HepG2 (cell line): ENCODE measurements around the gene RAB23. TPM values are rescaled to one million over a fixed set of nuclear protein-coding genes. Genes with fewer than 3 reads are reported as not detected.

ENCODE experiments used
- BCLAF1 ChIP-seq: fragments of 450-650 bp; IDR thresholded peaks from 2 replicates; pipeline ENCODE4 v1.6.1; 2017; ENCODE audit warnings: mild to moderate bottlenecking
- CSRNP2 ChIP-seq: sonication (generic); formaldehyde crosslinking; conservative IDR thresholded peaks from 2 replicates; pipeline ENCODE4 v1.8.0; 2022; ENCODE audit warnings: low read depth, missing genetic modification reagents
- FOSL1 ChIP-seq: sonication (generic); formaldehyde crosslinking; IDR thresholded peaks from 2 replicates; pipeline ENCODE4 v1.9.0; 2021; ENCODE audit warnings: missing genetic modification reagents, borderline replicate concordance
- HIC2 ChIP-seq: sonication (generic); formaldehyde crosslinking; IDR thresholded peaks from 2 replicates; pipeline ENCODE4 v1.9.0; 2022; ENCODE audit warnings: low read depth, missing genetic modification reagents
- MED8 ChIP-seq: sonication (generic); formaldehyde crosslinking; IDR thresholded peaks from 2 replicates; pipeline ENCODE4 v1.8.1; 2023; ENCODE audit warnings: mild to moderate bottlenecking, missing genetic modification reagents; ENCODE audit not compliant: insufficient replicate concordance
- NAIF1 ChIP-seq: sonication (generic); formaldehyde crosslinking; IDR thresholded peaks from 2 replicates; pipeline ENCODE4 v1.5.0; 2020; ENCODE audit warnings: mild to moderate bottlenecking, missing genetic modification reagents, borderline replicate concordance
- NRL ChIP-seq: sonication (generic); formaldehyde crosslinking; IDR thresholded peaks from 2 replicates; pipeline ENCODE4 v1.5.0; 2020; ENCODE audit warnings: missing genetic modification reagents, mild to moderate bottlenecking, moderate library complexity, borderline replicate concordance
- PCBP1 ChIP-seq: fragments of 200-400 bp; formaldehyde crosslinking; IDR thresholded peaks from 2 replicates; pipeline ENCODE4 v1.6.1; 2017; ENCODE audit warnings: mild to moderate bottlenecking, low read depth, low read length, borderline replicate concordance
- POGZ ChIP-seq: sonication (generic); formaldehyde crosslinking; IDR thresholded peaks from 2 replicates; pipeline ENCODE4 v1.4.0; 2020; ENCODE audit warnings: mild to moderate bottlenecking, missing genetic modification reagents
- SP1 ChIP-seq, 2 experiments: fragments of 450-650 bp in 1 of 2; sonication (generic) in 1 of 2; formaldehyde crosslinking in 1 of 2; IDR thresholded peaks; 2 replicates each; pipeline versions ENCODE4 v1.4.0 to v1.6.1; 2016 to 2020; ENCODE audit warnings: missing genetic modification reagents in 1 of 2
- TBL1XR1 ChIP-seq: fragments of 150-350 bp; IDR thresholded peaks from 2 replicates; pipeline ENCODE4 v1.6.1; 2014; ENCODE audit warnings: borderline replicate concordance, low read length; ENCODE audit not compliant: partially characterized antibody
- ZBTB42 ChIP-seq: sonication (generic); formaldehyde crosslinking; IDR thresholded peaks from 2 replicates; pipeline ENCODE4 v1.5.0; 2020; ENCODE audit warnings: mild to moderate bottlenecking, missing genetic modification reagents
- ZBTB43 ChIP-seq: sonication (generic); formaldehyde crosslinking; conservative IDR thresholded peaks from 2 replicates; pipeline ENCODE4 v1.4.0; 2020; ENCODE audit warnings: missing genetic modification reagents
- ZNF282 ChIP-seq: fragments of 450-650 bp; IDR thresholded peaks from 2 replicates; pipeline ENCODE4 v1.6.1; 2018; ENCODE audit not compliant: partially characterized antibody
- ZNF431 ChIP-seq: sonication (generic); formaldehyde crosslinking; IDR thresholded peaks from 2 replicates; pipeline ENCODE4 v1.9.0; 2022; ENCODE audit warnings: missing genetic modification reagents, low read depth, mild to moderate bottlenecking, borderline replicate concordance
- ZNF597 ChIP-seq: sonication (generic); formaldehyde crosslinking; IDR thresholded peaks from 2 replicates; pipeline ENCODE4 v1.5.0; 2020; ENCODE audit warnings: missing genetic modification reagents
- ZNF761 ChIP-seq: sonication (generic); formaldehyde crosslinking; conservative IDR thresholded peaks from 2 replicates; pipeline ENCODE4 v1.4.0; 2020; ENCODE audit warnings: mild to moderate bottlenecking, missing genetic modification reagents
- ZNF766 ChIP-seq: sonication (generic); formaldehyde crosslinking; IDR thresholded peaks from 2 replicates; pipeline ENCODE4 v1.5.0; 2020; ENCODE audit warnings: missing genetic modification reagents, borderline replicate concordance
- polyA plus RNA-seq, 8 experiments: library from polyadenylated mRNA; depleted of rRNA in 3 of 8; stranded (reverse) in 7 of 8; unstranded in 1 of 8; fragments of >200 nt; fragmentation: Illumina TruSeq in 4 of 8; extraction: Trizol in 4 of 8; gene quantifications; 2 replicates each; pipeline versions ENCODE4 v1.2.1 to v1.2.3, GENCODE V29; 2011 to 2016; ENCODE audit warnings: low read depth in 4 of 8, missing spikeins in 1 of 8, mixed read lengths in 1 of 8; ENCODE audit not compliant: insufficient read depth in 1 of 8
- total RNA-seq, 5 experiments: library from RNA; depleted of rRNA; stranded (reverse); fragments of >200 nt; fragmentation: Illumina TruSeq; extraction: Trizol; gene quantifications; 2 replicates each; pipeline ENCODE4 v1.2.3, GENCODE V29; 2016; ENCODE audit warnings: low read depth in 1 of 5

Gene RAB23
- total and polyA plus RNA-seq, 2 of the 13 experiments (the other 11 are each of a cell fraction or from before 2014, with no cell fraction given), result 5.5 to 16.4 TPM

- TF ChIP-seq BCLAF1 (no peak), SP1 (IDR thresholded peaks at IDR 0.05) (no peak), SP1 (CRISPR knock-in tag; IDR thresholded peaks at IDR 0.05) (peak; percentile 20; the same call in 1 of the 2 replicates), TBL1XR1 (peak; percentile 33), ZNF766 (peak; percentile 96), ZBTB43 (peak; percentile 72; the same call in 1 of the 2 replicates), HIC2 (CRISPR knock-in tag) (peak; percentile 31; the same call in 1 of the 2 replicates), ZBTB42 (peak; percentile 93), POGZ (peak; percentile 71), NAIF1 (CRISPR knock-in tag) (peak; percentile 87), ZNF282 (no peak), MED8 (CRISPR knock-in tag) (peak; percentile 86), FOSL1 (CRISPR knock-in tag) (0 out of 2 replicates have a peak, but pooled peaks have one; percentile 8), CSRNP2 (CRISPR knock-in tag) (0 out of 2 replicates have a peak, but pooled peaks have one; percentile 22), ZNF597 (CRISPR knock-in tag) (no peak), PCBP1 (no peak), ZNF761 (CRISPR knock-in tag) (0 out of 2 replicates have a peak, but pooled peaks have one; percentile 70), ZNF431 (no peak), NRL (CRISPR knock-in tag) (peak; percentile 97)
Observed at GRCh38 chr6:57172136-57173055, 49.7 kb downstream of the RAB23 start, which contains the start of gene BAG2 (continued).
